A549 (cell line): ENCODE results near the gene GMCL1.

Source experiments
- CHD2 ChIP-seq: fragments of 150-350 bp; IDR thresholded peaks from 2 replicates; pipeline ENCODE4 v1.6.1; 2014; ENCODE audit warnings: low read length; ENCODE audit not compliant: partially characterized antibody
- JUN ChIP-seq, 2 experiments: fragments of >200 bp; sonication (Bioruptor Twin); formaldehyde crosslinking; IDR thresholded peaks; 2 replicates in 1 of 2; 3 replicates in 1 of 2; pipeline ENCODE4 v1.6.1; 2016 to 2017
- MAZ ChIP-seq: fragments of 150-350 bp; IDR thresholded peaks from 2 replicates; pipeline ENCODE4 v1.6.1; 2014; ENCODE audit warnings: antibody characterized with exemption, low read depth, low read length, borderline replicate concordance
- NR3C1 ChIP-seq: fragments of >200 bp; sonication (Bioruptor Twin); formaldehyde crosslinking; IDR thresholded peaks from 3 replicates; pipeline ENCODE4 v1.6.1; 2017
- POLR2A ChIP-seq: IDR thresholded peaks from 2 replicates; pipeline ENCODE4 v1.6.1; 2012; ENCODE audit warnings: mild to moderate bottlenecking, low read length
- TF ChIP-seq, protein P1 (sequence below): fragments of >200 bp; sonication (Bioruptor Twin); formaldehyde crosslinking; IDR thresholded peaks from 3 replicates; pipeline ENCODE4 v1.5.1; 2016

DNA sequence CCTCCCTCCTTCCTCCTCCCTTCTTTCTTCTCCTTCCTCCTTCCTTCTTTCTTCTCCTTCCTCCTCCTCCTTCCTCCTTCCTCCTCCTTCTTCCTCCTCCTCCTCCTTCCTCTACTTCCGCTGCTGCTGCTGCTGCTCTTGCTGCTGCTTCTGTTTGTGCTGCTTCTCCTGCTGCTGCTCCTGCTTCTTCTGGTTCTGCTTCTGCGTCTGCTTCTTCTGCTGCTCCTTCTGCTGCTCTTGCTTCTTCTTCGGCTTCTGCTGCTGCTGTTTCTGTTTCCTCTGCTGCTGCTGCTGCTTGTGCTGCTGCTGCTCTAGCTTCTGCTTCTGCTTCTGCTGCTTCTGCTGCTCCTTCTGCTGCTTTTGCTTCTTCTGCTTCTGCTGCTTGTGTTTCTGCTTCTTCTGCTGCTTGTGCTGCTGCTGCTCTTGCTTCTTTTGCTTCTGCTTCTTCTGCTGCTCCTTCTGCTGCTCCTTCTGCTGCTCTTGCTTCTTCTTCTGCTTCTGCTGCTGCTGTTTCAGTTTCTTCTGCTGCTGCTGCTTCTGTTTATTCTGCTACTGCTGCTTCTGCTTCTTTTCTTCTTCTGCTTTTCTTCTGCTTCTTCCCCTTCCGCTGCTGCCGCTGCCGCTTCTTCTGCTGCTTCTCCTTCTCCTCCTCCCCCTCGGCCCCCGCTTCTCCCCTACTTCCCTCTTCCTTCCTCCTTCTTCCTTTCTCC is 72.9 kb downstream of the GMCL1 start:
- TF ChIP-seq, protein P1, sequence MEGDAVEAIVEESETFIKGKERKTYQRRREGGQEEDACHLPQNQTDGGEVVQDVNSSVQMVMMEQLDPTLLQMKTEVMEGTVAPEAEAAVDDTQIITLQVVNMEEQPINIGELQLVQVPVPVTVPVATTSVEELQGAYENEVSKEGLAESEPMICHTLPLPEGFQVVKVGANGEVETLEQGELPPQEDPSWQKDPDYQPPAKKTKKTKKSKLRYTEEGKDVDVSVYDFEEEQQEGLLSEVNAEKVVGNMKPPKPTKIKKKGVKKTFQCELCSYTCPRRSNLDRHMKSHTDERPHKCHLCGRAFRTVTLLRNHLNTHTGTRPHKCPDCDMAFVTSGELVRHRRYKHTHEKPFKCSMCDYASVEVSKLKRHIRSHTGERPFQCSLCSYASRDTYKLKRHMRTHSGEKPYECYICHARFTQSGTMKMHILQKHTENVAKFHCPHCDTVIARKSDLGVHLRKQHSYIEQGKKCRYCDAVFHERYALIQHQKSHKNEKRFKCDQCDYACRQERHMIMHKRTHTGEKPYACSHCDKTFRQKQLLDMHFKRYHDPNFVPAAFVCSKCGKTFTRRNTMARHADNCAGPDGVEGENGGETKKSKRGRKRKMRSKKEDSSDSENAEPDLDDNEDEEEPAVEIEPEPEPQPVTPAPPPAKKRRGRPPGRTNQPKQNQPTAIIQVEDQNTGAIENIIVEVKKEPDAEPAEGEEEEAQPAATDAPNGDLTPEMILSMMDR: no peak
- TF ChIP-seq JUN (IDR thresholded peaks at IDR 0.05) (no peak), MAZ (no peak), POLR2A (no peak), CHD2 (no peak), NR3C1 (no peak)
